Uterus (tissue), 4 donors: ENCODE results near the gene PRKAR1A. TPM values are rescaled to one million over a fixed set of nuclear protein-coding genes. Genes with fewer than 3 reads are reported as not detected.
"Not testable (repeated sequence)": the region's sequence is repeated elsewhere in the genome, so short reads cannot be mapped to it uniquely, and the experiment has no call there.

Experiments used
- DNase-seq, 2 donors: peaks; one replicate each; pipeline ENCODE4 v3.0.0-alpha.2; 2019 to 2020
- H3K27ac ChIP-seq, 2 donors: fragments of 200-600 bp; sonication (generic); 1 replicate in 1 of 2; 2 replicates in 1 of 2; pipeline ENCODE4 v1.5.1; 2016 to 2018
- H3K27me3 ChIP-seq, 2 donors: fragments of 200-600 bp; sonication (generic); one replicate each; pipeline ENCODE4 v1.5.1; 2018 to 2019; ENCODE audit warnings: control low read depth in 1 of 2
- H3K36me3 ChIP-seq, 2 donors: fragments of 200-600 bp; sonication (generic); one replicate each; pipeline ENCODE4 v1.5.1; 2019; ENCODE audit warnings: control low read depth in 1 of 2
- H3K4me1 ChIP-seq, 2 donors: fragments of 200-600 bp; sonication (generic); one replicate each; pipeline ENCODE4 v1.5.1; 2018 to 2019; ENCODE audit warnings: control low read depth in 1 of 2
- H3K4me3 ChIP-seq, 2 donors: fragments of 200-600 bp; sonication (generic); 1 replicate in 1 of 2; 2 replicates in 1 of 2; pipeline ENCODE4 v1.5.1; 2018 to 2019; ENCODE audit warnings: mild to moderate bottlenecking in 1 of 2
- H3K9me3 ChIP-seq, 2 donors: fragments of 200-600 bp; sonication (generic); one replicate each; pipeline ENCODE4 v1.5.1; 2019; ENCODE audit warnings: control low read depth in 1 of 2
- CTCF ChIP-seq, 4 experiments: fragments of 200-600 bp in 2 of 4; fragments of 450-650 bp in 2 of 4; sonication (generic) in 2 of 4; IDR thresholded peaks; one replicate each; pipeline ENCODE4 v1.5.1; 2016 to 2019; ENCODE audit warnings: antibody characterized with exemption in 4 of 4, mild to moderate bottlenecking in 2 of 4, moderate library complexity in 1 of 4
- POLR2A ChIP-seq, 2 donors: fragments of 450-650 bp; IDR thresholded peaks; one replicate each; pipeline ENCODE4 v1.6.1; 2016; ENCODE audit warnings: antibody characterized with exemption in 2 of 2, mild to moderate bottlenecking in 1 of 2, moderate library complexity in 1 of 2
- intact Hi-C: fragments of 100-400 bp; cut with DNase I; formaldehyde crosslinking; loops from one replicate; pipeline ENCODE4 v1.15.1; 2023; ENCODE audit warnings: low total_unique reads
- total RNA-seq, 4 donors: library from RNA; depleted of rRNA in 3 of 4; stranded (reverse); fragments of >200 nt in 3 of 4; gene quantifications; one replicate each; pipeline versions ENCODE4 v1.1.0 to v1.2.4, GENCODE V29; 2014 to 2023
- donor health status: DM: yes; HTN: yes; CAD: no.

PRKAR1A gene
- total RNA-seq, 4 donors from 2014 or later, result 171 to 532 (median 388) TPM

- H3K4me1 ChIP-seq, result no peaks in the 10 kb centered on the region
- DNase-seq, result no peak
- TF ChIP-seq CTCF (IDR thresholded peaks at IDR 0.05) (no peak), POLR2A (IDR thresholded peaks at IDR 0.05) (no peak)
- H3K9me3 ChIP-seq, result no peaks in the 10 kb centered on the region
- H3K4me3 ChIP-seq, result no peak overlapping the region
- intact Hi-C loops, result no loop called here
- no peak overlapping the region for H3K27ac ChIP-seq
- no peaks in the 10 kb centered on the region for H3K36me3 ChIP-seq
- H3K27me3 ChIP-seq, result no peaks in the 10 kb centered on the region
Measured at GRCh38 chr17:68518063-68518815, 6.0 kb downstream of the PRKAR1A start.

- H3K36me3 ChIP-seq, H3K4me1 ChIP-seq, H3K27me3 ChIP-seq, H3K4me3 ChIP-seq, DNase-seq, H3K9me3 ChIP-seq, intact Hi-C loops, H3K27ac ChIP-seq: not testable (repeated sequence)
Measured at GRCh38 chr17:68519051-68519450, 6.8 kb downstream of the PRKAR1A start.

- H3K36me3 ChIP-seq, result no peaks in the 10 kb centered on the region
- H3K27ac ChIP-seq, result no peak overlapping the region
- no peak overlapping the region for H3K4me3 ChIP-seq
Measured at GRCh38 chr17:68519911-68520310, 7.7 kb downstream of the PRKAR1A start.

GRCh38 chr17:68522266-68522665 is 10.0 kb downstream of the PRKAR1A start:
- intact Hi-C loops, result no loop called here
- DNase-seq, result no peak
- no peak overlapping the region for H3K27ac ChIP-seq
- no peak for TF ChIP-seq POLR2A (IDR thresholded peaks at IDR 0.05)
- no peak for TF ChIP-seq CTCF (IDR thresholded peaks at IDR 0.05)
- H3K4me1 ChIP-seq, result no peaks in the 10 kb centered on the region
- no peaks in the 10 kb centered on the region for H3K36me3 ChIP-seq
- H3K27me3 ChIP-seq, result no peaks in the 10 kb centered on the region
- H3K4me3 ChIP-seq, result no peak overlapping the region
- H3K9me3 ChIP-seq, result no peaks in the 10 kb centered on the region

More at GRCh38 chr17:68519911-68520310, 7.7 kb downstream of the PRKAR1A start:
- H3K9me3 ChIP-seq, result no peaks in the 10 kb centered on the region
- TF ChIP-seq POLR2A (IDR thresholded peaks at IDR 0.05), result no peak
- no peak for TF ChIP-seq CTCF (IDR thresholded peaks at IDR 0.05)
- intact Hi-C loops, result no loop called here
- no peak for DNase-seq
- H3K4me1 ChIP-seq, result no peaks in the 10 kb centered on the region
- H3K27me3 ChIP-seq, result no peaks in the 10 kb centered on the region

- H3K27me3 ChIP-seq, result no peaks in the 10 kb centered on the region
- H3K9me3 ChIP-seq, result no peaks in the 10 kb centered on the region
- no peak for TF ChIP-seq CTCF (IDR thresholded peaks at IDR 0.05)
- TF ChIP-seq POLR2A (IDR thresholded peaks at IDR 0.05), result no peak
- intact Hi-C loops, result no loop called here
- H3K36me3 ChIP-seq, result no peaks in the 10 kb centered on the region
- no peaks in the 10 kb centered on the region for H3K4me1 ChIP-seq
- no peak overlapping the region for H3K4me3 ChIP-seq
- no peak for DNase-seq
- no peak overlapping the region for H3K27ac ChIP-seq
Measured at GRCh38 chr17:68526548-68526947, 14.3 kb downstream of the PRKAR1A start.
